ENCODE data around the gene NOXO1. TPM values are rescaled to one million over a fixed set of nuclear protein-coding genes. Genes with fewer than 3 reads are reported as not detected.

NOXO1 gene
- total and polyA plus RNA-seq, 9 of the 15 experiments (the other 6 are each of a cell fraction or from before 2014, with no cell fraction given) = not detected

- no peak for TF ChIP-seq RBM25 (IDR thresholded peaks at IDR 0.05; ENCODE audit: low read depth, low read length, severe bottlenecking)
- 0 out of 4 replicates have a peak, but pooled peaks of 1 of the 2 experiments have one; percentile 49 for TF ChIP-seq TBL1XR1 (IDR thresholded peaks at IDR 0.05; ENCODE audit: low read length in 2 of 2)
- TF ChIP-seq KDM1A (IDR thresholded peaks at IDR 0.05) = no peak
- no peak for TF ChIP-seq NR2C1 (IDR thresholded peaks at IDR 0.05)
- peak; percentile 51; the same call in 1 of the 2 replicates for TF ChIP-seq NR2C1 (tag; IDR thresholded peaks at IDR 0.05)
- 0 out of 2 replicates have a peak, but pooled peaks have one; percentile 42 for TF ChIP-seq KLF16 (IDR thresholded peaks at IDR 0.05)
- TF ChIP-seq DDX20 (tag; IDR thresholded peaks at IDR 0.05; ENCODE audit: low read depth) = no peak
- TF ChIP-seq EP300 (IDR thresholded peaks at IDR 0.05; ENCODE audit: low read length) = 0 out of 2 replicates have a peak, but pooled peaks have one; percentile 5
- peak; percentile 77; the same call in 1 of the 2 replicates for TF ChIP-seq TOE1 (IDR thresholded peaks at IDR 0.05; ENCODE audit: borderline replicate concordance)
- TF ChIP-seq TOE1 (CRISPR knock-in tag; IDR thresholded peaks at IDR 0.05; ENCODE audit: borderline replicate concordance, low read depth) = no peak
- TF ChIP-seq HLTF (IDR thresholded peaks at IDR 0.05) = peak; percentile 24; the same call in 1 of the 2 replicates
- TF ChIP-seq VEZF1 (CRISPR knock-in tag; IDR thresholded peaks at IDR 0.05) = peak; percentile 47; the same call in 1 of the 2 replicates
- TF ChIP-seq MYNN (IDR thresholded peaks at IDR 0.05) = peak; percentile 66
- no peak for TF ChIP-seq MYNN (CRISPR knock-in tag; IDR thresholded peaks at IDR 0.05)
- peak in 1 of 2 experiments; percentile 86; a peak in 1 of 4 replicates for TF ChIP-seq SRF (CRISPR knock-in tag; IDR thresholded peaks at IDR 0.05)
- 0 out of 2 replicates have a peak, but pooled peaks have one; percentile 51 for TF ChIP-seq NBN (IDR thresholded peaks at IDR 0.05; ENCODE audit: low read depth)
- peak; percentile 69 for TF ChIP-seq ATF7 (IDR thresholded peaks at IDR 0.05)
- no peak for TF ChIP-seq ZNF146 (CRISPR knock-in tag; IDR thresholded peaks at IDR 0.05; ENCODE audit: unreplicated experiment)
- TF ChIP-seq SNAPC5 (CRISPR knock-in tag; IDR thresholded peaks at IDR 0.05) = no peak
- peak; percentile 66; the same call in 1 of the 2 replicates for TF ChIP-seq SMAD4 (CRISPR knock-in tag; conservative IDR thresholded peaks at IDR 0.05)
- TF ChIP-seq MXD1 (CRISPR knock-in tag; IDR thresholded peaks at IDR 0.05; ENCODE audit: borderline replicate concordance, poor library complexity, severe bottlenecking) = no peak
- 0 out of 2 replicates have a peak, but pooled peaks have one; percentile 8 for TF ChIP-seq E2F4 (CRISPR knock-in tag; IDR thresholded peaks at IDR 0.05; ENCODE audit: low read depth)
- TF ChIP-seq ARID1B (IDR thresholded peaks at IDR 0.05) = peak; percentile 25; the same call in 1 of the 2 replicates
- TF ChIP-seq MBD2 (IDR thresholded peaks at IDR 0.05; ENCODE audit: borderline replicate concordance, low read depth) = peak; percentile 18; the same call in 1 of the 2 replicates
Observed at GRCh38 chr16:2003827-2004641, 22.8 kb upstream of the NOXO1 start (continued).

Data from K562 (cell line).